Testis (tissue), 2 donors: ENCODE measurements around the gene EXOC7.
"Not testable (repeated sequence)": the region's sequence is repeated elsewhere in the genome, so short reads cannot be mapped to it uniquely, and the experiment has no call there.

Experiments
- CTCF ChIP-seq, 3 experiments: fragments of 450-650 bp in 2 of 3; fragments of 200-600 bp in 1 of 3; sonication (generic) in 1 of 3; IDR thresholded peaks; one replicate each; pipeline ENCODE4 v1.5.1; 2016 to 2019; ENCODE audit warnings: antibody characterized with exemption in 3 of 3, mild to moderate bottlenecking in 2 of 3, moderate library complexity in 1 of 3
- POLR2A ChIP-seq: fragments of 450-650 bp; IDR thresholded peaks from one replicate; pipeline ENCODE4 v1.6.1; 2017; ENCODE audit warnings: antibody characterized with exemption, mild to moderate bottlenecking, moderate library complexity

GRCh38 chr17:76078370-76078769 lies 25.2 kb downstream of the EXOC7 start:
- not testable (repeated sequence) for TF ChIP-seq CTCF (IDR thresholded peaks at IDR 0.05); POLR2A
